Neural crest cell (in vitro differentiated cells): ENCODE measurements around the gene ZNF563. TPM values are rescaled to one million over a fixed set of nuclear protein-coding genes. Genes with fewer than 3 reads are reported as not detected.
"Not testable (repeated sequence)": the region's sequence is repeated elsewhere in the genome, so short reads cannot be mapped to it uniquely, and the experiment has no call there.

Experiments used
- DNase-seq: peaks from one replicate; pipeline ENCODE4 v3.0.0; 2021; ENCODE audit warnings: low read depth, mixed read lengths, low spot score
- H3K27ac Mint-ChIP-seq: one replicate; pipeline ENCODE4 v1.8.0; 2021; ENCODE audit warnings: mild to moderate bottlenecking, mixed read lengths; ENCODE audit not compliant: unreplicated experiment
- H3K27me3 Mint-ChIP-seq: 2 replicates; pipeline ENCODE4 v1.8.0; 2021; ENCODE audit warnings: low read depth, mild to moderate bottlenecking, mixed read lengths
- H3K36me3 Mint-ChIP-seq: 2 replicates; pipeline ENCODE4 v1.8.0; 2021; ENCODE audit warnings: low read depth, mild to moderate bottlenecking, mixed read lengths
- H3K4me1 Mint-ChIP-seq: 2 replicates; pipeline ENCODE4 v1.8.0; 2021; ENCODE audit warnings: mixed read lengths
- H3K4me3 Mint-ChIP-seq: one replicate; pipeline ENCODE4 v1.8.0; 2021; ENCODE audit warnings: mild to moderate bottlenecking, mixed read lengths
- H3K9me3 Mint-ChIP-seq: 2 replicates; pipeline ENCODE4 v1.8.0; 2021; ENCODE audit warnings: mixed read lengths
- total RNA-seq: library from RNA; stranded (reverse); gene quantifications from 2 replicates; pipeline ENCODE4 v1.2.1, GENCODE V29; 2021
- TF ChIP-seq, protein P1 (sequence below): fragments of 200-600 bp; sonication (generic); conservative IDR thresholded peaks from 2 replicates; pipeline ENCODE4 v1.5.0; 2021; ENCODE audit warnings: antibody characterized with exemption, mild to moderate bottlenecking

Gene ZNF563
- total RNA-seq, 1 donor from 2014 or later, result 2.4 TPM

DNA sequence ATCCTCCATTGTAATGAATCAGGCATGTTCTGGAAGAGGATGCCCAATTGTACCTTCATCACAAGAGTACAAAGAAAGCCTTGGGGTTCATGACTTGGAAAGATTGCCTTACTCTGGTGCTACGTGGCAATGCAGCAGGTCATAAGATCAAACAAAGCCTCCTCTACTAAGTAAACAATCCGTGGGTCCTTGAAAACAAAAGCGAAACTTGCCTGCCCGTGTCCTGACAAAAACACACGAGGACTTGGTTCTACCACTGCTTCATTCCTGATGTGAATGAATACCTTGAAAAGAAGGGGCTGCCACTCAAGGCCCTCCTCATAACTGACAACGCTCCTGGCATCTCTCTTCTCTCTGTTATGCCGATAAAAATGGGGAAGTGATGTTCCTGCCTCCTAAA is 18.9 kb downstream of the ZNF563 start:
- no peaks in the 10 kb centered on the region for H3K4me1 Mint-ChIP-seq
- no peak overlapping the region for H3K4me3 Mint-ChIP-seq
- H3K27ac Mint-ChIP-seq, result no peak overlapping the region
- H3K36me3 Mint-ChIP-seq, result peaks cover 16% of the 10 kb centered on the region
- DNase-seq, result no peak
- no peaks in the 10 kb centered on the region for H3K27me3 Mint-ChIP-seq
- H3K9me3 Mint-ChIP-seq, result peaks cover 17% of the 10 kb centered on the region
- TF ChIP-seq, protein P1, sequence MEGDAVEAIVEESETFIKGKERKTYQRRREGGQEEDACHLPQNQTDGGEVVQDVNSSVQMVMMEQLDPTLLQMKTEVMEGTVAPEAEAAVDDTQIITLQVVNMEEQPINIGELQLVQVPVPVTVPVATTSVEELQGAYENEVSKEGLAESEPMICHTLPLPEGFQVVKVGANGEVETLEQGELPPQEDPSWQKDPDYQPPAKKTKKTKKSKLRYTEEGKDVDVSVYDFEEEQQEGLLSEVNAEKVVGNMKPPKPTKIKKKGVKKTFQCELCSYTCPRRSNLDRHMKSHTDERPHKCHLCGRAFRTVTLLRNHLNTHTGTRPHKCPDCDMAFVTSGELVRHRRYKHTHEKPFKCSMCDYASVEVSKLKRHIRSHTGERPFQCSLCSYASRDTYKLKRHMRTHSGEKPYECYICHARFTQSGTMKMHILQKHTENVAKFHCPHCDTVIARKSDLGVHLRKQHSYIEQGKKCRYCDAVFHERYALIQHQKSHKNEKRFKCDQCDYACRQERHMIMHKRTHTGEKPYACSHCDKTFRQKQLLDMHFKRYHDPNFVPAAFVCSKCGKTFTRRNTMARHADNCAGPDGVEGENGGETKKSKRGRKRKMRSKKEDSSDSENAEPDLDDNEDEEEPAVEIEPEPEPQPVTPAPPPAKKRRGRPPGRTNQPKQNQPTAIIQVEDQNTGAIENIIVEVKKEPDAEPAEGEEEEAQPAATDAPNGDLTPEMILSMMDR, result no peak

DNA sequence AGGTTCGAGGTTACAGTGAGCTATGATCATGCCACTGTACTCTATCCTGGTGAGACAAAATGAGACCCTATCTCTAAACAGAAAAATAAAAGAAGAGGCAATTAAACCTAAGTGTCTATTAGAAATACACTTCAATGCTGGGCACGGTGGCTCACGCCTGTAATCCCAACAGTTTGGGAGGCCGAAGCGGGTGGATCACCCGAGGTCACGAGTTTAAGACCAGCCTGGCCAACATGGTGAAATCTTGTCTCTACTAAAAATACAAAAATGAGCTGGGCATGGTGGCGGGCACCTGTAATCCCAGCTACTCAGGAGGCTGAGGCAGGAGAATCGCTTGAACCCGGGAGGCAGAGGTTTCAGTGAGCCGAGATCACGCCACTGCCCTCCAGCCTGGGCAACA is 24.5 kb downstream of the ZNF563 start:
- not testable (repeated sequence) for H3K27ac Mint-ChIP-seq, DNase-seq, H3K27me3 Mint-ChIP-seq, H3K9me3 Mint-ChIP-seq, H3K36me3 Mint-ChIP-seq, H3K4me3 Mint-ChIP-seq, H3K4me1 Mint-ChIP-seq

DNA sequence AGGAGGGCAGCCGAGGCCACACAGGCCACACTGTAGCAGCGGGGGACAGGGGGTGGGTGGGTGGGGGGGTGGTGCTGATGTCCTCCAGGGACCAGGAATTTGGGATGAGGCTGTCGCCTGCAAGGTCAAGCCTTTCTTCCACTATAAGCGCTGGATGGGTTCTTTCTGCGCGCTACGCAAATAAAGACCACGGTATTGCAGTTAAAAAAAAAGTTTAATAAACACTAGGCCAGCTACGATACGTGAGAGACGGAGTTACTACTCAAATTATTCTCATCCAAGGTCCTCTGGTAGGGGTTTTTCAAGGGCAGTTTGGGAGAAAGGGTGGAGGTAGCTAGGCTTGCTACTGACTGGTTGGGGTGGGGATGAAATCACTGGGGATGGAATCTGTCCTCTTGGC is 38.2 kb downstream of the ZNF563 start:
- Mint-ChIP-seq H3K27ac (peak overlapping the region; percentile 97), H3K4me3 (peak overlapping the region; percentile 98), H3K36me3 (peaks cover 6% of the 10 kb centered on the region), H3K9me3 (no peaks in the 10 kb centered on the region), H3K4me1 (peaks cover 25% of the 10 kb centered on the region), H3K27me3 (no peaks in the 10 kb centered on the region)
- TF ChIP-seq, protein P1, result no peak
- DNase-seq, result no peak

DNA sequence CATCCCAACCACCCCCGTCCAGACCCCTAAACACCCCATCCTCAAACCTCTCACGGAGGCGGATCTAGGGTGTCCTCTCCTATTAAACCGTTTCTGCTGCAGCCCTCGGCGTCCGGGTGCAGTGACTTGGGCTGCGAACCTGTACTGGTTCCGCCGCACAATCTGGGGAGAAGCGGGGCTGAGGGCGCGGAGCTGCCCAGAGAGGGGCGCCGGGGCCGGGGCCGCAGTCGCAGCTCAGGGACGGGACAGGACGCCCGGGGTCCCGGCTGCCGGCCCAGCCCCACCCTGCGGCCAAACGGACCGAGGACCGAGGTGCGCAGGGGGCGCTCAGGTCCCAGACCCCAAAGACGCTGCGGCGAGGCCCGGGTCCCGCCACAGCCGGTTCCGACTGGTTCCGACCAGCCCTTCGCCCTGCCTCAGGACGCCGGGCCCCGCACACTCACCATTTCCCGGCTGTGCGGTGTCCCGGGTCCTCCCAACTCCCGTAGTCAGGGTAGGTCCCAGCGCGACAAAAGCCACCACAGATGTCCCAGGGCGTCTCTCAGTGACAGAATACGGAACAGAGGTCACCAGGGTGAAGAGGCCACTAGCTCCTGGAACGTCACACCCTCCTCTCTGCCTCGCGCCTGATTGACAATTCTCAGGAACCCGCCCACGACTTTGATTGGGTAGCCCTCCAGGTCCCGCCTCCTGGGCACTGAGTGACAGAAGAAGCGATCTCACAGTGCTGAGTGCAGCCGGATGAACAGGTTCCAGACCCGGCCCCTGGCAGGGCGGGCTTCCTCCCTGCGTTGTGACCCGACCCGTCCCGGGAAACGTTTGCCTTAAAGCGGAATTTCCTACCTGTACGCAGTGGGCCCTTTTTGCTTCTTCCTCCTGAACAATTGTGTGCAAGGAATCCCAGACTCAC is 38.9 kb downstream of the ZNF563 start, which contains the start of gene ZNF44:
Gene ZNF44 (minus strand): TSS at position 635 of the 910 bp plus-strand sequence. CDS start 189 bp downstream, at position 446.
- Mint-ChIP-seq H3K4me1 (peaks cover 25% of the 10 kb centered on the region), H3K36me3 (peaks cover 6% of the 10 kb centered on the region), H3K4me3 (peak within 1 kb of the TSS; percentile 100), H3K27ac (peak within 1 kb of the TSS; percentile 97), H3K27me3 (no peaks in the 10 kb centered on the region), H3K9me3 (no peaks in the 10 kb centered on the region)
- DNase-seq, result peak; percentile 89
- TF ChIP-seq, protein P1, result no peak

DNA sequence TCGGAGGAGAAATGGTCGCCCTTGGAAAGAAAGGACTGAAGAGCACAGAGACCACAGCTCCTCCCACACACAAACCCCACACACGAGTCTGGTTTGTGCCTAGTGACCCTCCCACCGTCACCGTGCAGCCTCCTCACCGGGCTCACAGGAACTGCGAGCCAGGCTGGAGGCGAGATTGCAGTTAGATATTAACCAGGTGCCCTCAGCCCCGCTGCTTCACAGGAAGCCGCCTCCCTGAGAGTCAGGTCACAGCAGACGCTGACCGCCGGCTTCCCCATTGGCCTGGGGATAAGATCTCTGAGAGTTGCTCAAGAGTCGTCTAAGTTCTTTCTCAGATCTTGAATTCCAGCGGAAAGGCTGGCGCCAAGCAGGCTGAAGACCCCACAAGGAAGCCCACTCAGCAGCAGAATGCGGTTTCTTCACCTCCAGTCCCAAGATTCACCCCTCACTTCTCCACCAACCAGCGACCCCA is 39.6 kb downstream of the ZNF563 start:
- TF ChIP-seq, protein P1, result no peak
- peaks cover 6% of the 10 kb centered on the region for H3K36me3 Mint-ChIP-seq
- peak; percentile 29 for DNase-seq
- H3K27ac Mint-ChIP-seq, result peak overlapping the region; percentile 97
- no peaks in the 10 kb centered on the region for H3K27me3 Mint-ChIP-seq
- no peaks in the 10 kb centered on the region for H3K9me3 Mint-ChIP-seq
- peak overlapping the region; percentile 100 for H3K4me3 Mint-ChIP-seq
- H3K4me1 Mint-ChIP-seq, result peaks cover 25% of the 10 kb centered on the region

DNA sequence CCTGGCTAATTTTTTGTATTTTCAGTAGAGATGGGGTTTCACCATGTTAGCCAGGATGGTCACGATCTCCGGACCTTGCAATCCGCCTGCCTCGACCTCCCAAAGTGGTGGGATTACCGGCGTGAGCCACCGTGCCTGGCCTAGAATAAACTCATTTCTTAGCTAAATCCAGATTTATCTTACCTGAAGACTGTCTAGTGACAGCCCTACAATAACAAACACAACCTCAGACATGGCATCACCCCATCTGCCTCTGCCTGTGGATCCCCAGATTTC is 43.7 kb downstream of the ZNF563 start:
- no peak for DNase-seq
- H3K4me1 Mint-ChIP-seq, result peaks cover 18% of the 10 kb centered on the region
- H3K9me3 Mint-ChIP-seq, result no peaks in the 10 kb centered on the region
- H3K27ac Mint-ChIP-seq, result peak overlapping the region; percentile 57
- no peak overlapping the region for H3K4me3 Mint-ChIP-seq
- peaks cover 9% of the 10 kb centered on the region for H3K36me3 Mint-ChIP-seq
- no peaks in the 10 kb centered on the region for H3K27me3 Mint-ChIP-seq
- TF ChIP-seq, protein P1, result no peak
